Measurements from ENCODE around the gene GNGT2.

GNGT2 gene

DNA sequence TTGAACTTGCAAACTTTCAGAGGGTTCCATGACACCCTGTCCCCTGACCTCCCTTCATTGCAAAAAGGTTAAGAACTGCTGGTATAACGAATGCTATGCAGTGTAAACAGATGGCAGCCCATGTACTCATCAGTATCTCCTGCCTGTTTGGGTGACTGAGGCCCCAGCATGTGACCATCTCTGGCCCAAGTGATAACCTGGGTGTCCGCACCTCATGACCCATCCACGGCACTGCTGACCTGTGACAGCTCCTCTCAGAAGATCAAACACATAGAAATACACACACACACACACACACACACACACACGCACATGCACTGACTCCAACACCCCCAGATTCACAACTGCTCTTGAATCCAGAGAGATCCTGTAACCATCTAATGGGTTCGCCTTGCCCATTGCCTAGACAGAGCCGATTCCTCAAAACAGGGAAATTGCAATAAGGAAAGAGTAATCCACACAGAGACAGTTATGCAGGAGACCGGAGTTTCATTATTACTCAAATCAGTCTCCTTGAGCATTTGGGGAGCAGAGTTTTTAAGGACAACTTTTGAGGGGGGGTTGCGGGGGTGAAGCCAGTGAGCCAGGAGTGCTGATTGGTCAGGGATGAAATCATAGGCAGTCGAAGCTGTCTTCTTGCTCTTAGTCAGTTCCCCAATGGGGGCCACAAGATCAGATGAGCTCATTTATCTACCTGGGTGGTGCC, 31.5 kb upstream of the GNGT2 start:
- no peaks in the 10 kb centered on the region for H3K36me3 ChIP-seq (ENCODE audit: control insufficient read depth in 1 of 2, insufficient read depth in 2 of 2, low read length in 2 of 2)
- no peaks in the 10 kb centered on the region for H3K27me3 ChIP-seq (ENCODE audit: low read depth, low read length)
- no peak overlapping the region for H3K27ac ChIP-seq (ENCODE audit: low read length)

DNA sequence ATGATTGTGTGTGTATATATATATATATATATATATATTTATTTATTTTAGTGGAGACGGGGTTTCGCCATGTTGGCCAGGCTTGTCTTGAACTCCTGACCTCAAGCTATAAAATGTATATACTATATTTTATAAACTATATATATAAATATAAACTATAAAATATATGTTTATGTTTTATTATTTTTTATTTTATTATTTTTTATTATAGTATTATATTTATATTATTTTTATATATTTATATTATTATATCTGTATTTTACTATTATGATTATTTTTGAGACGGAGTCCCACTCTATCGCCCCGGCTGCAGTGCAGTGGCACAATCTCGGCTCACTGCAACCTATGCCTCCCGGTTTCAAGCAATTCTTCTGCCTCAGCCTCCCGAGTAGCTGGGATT, 30.7 kb upstream of the GNGT2 start:
- Histone ChIP-seq H3K27me3 (ENCODE audit: low read depth, low read length) (no peaks in the 10 kb centered on the region), H3K4me3 (ENCODE audit: low read depth in 1 of 2, low read length in 2 of 2) (no peak overlapping the region), H3K4me1 (ENCODE audit: control insufficient read depth in 1 of 2, insufficient read depth in 2 of 2, low read length in 2 of 2) (peaks cover 0 to 5% of the 10 kb centered on the region in 2 donors), H3K9me3 (ENCODE audit: control insufficient read depth in 1 of 2, low read length in 2 of 2) (no peaks in the 10 kb centered on the region), H3K27ac (ENCODE audit: low read length) (no peak overlapping the region), H3K36me3 (ENCODE audit: control insufficient read depth in 1 of 2, insufficient read depth in 2 of 2, low read length in 2 of 2) (no peaks in the 10 kb centered on the region)

More for the DNA sequence above, 31.5 kb upstream of the GNGT2 start:
- Histone ChIP-seq H3K4me3 (ENCODE audit: low read depth in 1 of 2, low read length in 2 of 2) (no peak overlapping the region), H3K9me3 (ENCODE audit: control insufficient read depth in 1 of 2, low read length in 2 of 2) (no peaks in the 10 kb centered on the region), H3K4me1 (ENCODE audit: control insufficient read depth in 1 of 2, insufficient read depth in 2 of 2, low read length in 2 of 2) (peaks cover 0 to 5% of the 10 kb centered on the region in 2 donors)

DNA sequence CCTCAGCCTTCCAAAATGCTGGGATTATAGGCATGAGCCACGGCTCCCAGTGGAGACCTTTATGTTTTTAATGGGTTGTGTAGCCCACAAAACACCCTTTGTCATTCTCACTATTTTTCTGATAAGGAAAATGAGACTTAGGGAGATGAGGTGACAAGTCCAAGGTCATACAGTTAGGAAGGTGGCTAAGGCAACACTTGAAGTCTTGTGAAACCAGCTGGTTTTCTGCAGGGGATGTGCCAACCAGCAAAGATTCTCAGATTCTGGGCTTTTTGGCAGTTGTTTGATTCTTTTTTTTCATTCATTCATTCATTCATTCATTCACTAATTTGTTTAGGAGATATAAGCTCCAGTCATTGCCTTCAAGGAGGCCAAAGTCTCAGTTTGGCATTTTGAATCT, 30.2 kb upstream of the GNGT2 start:
- no peaks in the 10 kb centered on the region for H3K9me3 ChIP-seq (ENCODE audit: control insufficient read depth in 1 of 2, low read length in 2 of 2)
- H3K27ac ChIP-seq (ENCODE audit: low read length), result no peak overlapping the region
- H3K36me3 ChIP-seq (ENCODE audit: control insufficient read depth in 1 of 2, insufficient read depth in 2 of 2, low read length in 2 of 2), result no peaks in the 10 kb centered on the region
- H3K4me3 ChIP-seq (ENCODE audit: low read depth in 1 of 2, low read length in 2 of 2), result no peak overlapping the region
- H3K27me3 ChIP-seq (ENCODE audit: low read depth, low read length), result no peaks in the 10 kb centered on the region
- peaks cover 0 to 5% of the 10 kb centered on the region in 2 donors for H3K4me1 ChIP-seq (ENCODE audit: control insufficient read depth in 1 of 2, insufficient read depth in 2 of 2, low read length in 2 of 2)

DNA sequence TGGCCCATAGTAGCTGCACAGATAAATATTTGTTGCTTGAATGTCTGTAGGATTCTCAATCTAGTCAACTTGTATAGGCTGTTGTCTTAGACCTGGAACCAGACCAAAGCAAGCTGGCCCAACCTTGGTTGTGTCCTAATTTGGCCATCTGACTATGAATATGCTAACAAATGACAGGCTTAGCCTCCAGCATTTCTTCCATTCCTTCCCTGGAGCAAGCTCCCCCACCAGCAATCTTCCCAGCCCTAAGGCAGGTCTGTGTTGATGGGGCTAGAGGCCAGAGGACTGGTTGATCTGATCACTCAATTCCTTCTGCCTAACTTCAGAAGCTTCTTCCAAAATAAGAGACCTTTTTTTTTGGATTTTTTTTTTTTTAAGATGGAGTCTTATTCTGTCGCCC, 29.6 kb upstream of the GNGT2 start:
- H3K9me3 ChIP-seq (ENCODE audit: control insufficient read depth in 1 of 2, low read length in 2 of 2), result no peaks in the 10 kb centered on the region

DNA sequence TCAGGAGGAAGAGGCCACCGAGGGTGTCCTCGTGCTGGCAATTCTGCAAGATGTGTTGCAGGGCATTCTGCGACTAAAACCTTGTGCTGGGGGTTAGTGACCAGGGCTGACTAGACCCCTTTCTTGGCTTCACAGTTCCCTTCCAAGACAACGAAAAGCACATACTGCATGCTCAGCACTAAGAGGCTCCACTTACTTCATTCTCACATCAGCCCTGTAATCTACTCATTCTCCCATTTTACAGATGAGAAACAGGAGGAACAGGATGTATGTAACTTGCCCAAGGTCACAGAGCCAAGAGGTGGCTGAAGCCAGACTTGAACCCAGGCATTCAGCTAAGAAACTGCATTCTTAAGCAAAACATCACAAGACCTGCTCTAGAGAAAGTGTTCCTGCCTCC, 25.5 kb upstream of the GNGT2 start:
- no peaks in the 10 kb centered on the region for H3K9me3 ChIP-seq (ENCODE audit: control insufficient read depth in 1 of 2, low read length in 2 of 2)
- peaks cover 5% of the 10 kb centered on the region for H3K27me3 ChIP-seq (ENCODE audit: low read depth, low read length)
- no peaks in the 10 kb centered on the region for H3K36me3 ChIP-seq (ENCODE audit: control insufficient read depth in 1 of 2, insufficient read depth in 2 of 2, low read length in 2 of 2)
- peaks cover 0 to 11% of the 10 kb centered on the region in 2 donors for H3K4me1 ChIP-seq (ENCODE audit: control insufficient read depth in 1 of 2, insufficient read depth in 2 of 2, low read length in 2 of 2)
- H3K27ac ChIP-seq (ENCODE audit: low read length), result no peak overlapping the region
- no peak overlapping the region for H3K4me3 ChIP-seq (ENCODE audit: low read depth in 1 of 2, low read length in 2 of 2)

More for the DNA sequence above, 29.6 kb upstream of the GNGT2 start:
- H3K27ac ChIP-seq (ENCODE audit: low read length), result no peak overlapping the region
- H3K36me3 ChIP-seq (ENCODE audit: control insufficient read depth in 1 of 2, insufficient read depth in 2 of 2, low read length in 2 of 2), result no peaks in the 10 kb centered on the region
- H3K27me3 ChIP-seq (ENCODE audit: low read depth, low read length), result no peaks in the 10 kb centered on the region
- H3K4me1 ChIP-seq (ENCODE audit: control insufficient read depth in 1 of 2, insufficient read depth in 2 of 2, low read length in 2 of 2), result peaks cover 0 to 5% of the 10 kb centered on the region in 2 donors
- H3K4me3 ChIP-seq (ENCODE audit: low read depth in 1 of 2, low read length in 2 of 2), result no peak overlapping the region

DNA sequence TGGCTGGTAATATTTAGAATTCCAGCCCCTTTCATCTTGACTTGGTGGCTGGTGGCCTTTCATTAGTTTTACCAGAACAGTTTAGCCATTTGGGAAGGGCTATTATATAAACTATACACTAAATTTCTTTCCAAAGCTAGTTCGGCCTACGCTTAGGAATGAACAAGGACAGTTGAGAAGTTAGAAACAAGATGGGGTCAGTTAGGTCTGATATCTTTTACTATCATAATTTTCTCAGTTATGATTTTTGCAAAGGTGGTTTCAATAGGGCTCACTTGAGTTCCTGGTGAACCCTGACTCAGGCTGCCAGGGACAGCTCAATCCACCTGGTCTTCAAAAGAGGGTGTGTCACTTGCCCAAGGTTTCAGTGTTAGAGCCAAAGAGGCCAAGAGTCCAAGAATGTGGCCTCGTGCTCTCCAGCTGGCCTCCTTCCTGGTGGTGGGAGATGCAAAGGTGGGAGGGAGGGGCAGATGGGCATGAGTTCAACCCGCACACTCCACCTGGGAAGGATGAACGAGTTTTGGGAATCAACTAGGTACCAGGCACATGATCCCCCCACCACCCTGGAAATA, 24.2 kb upstream of the GNGT2 start:
- H3K4me1 ChIP-seq (ENCODE audit: control insufficient read depth in 1 of 2, insufficient read depth in 2 of 2, low read length in 2 of 2), result peaks cover 2 to 15% of the 10 kb centered on the region in 2 donors
- no peaks in the 10 kb centered on the region for H3K36me3 ChIP-seq (ENCODE audit: control insufficient read depth in 1 of 2, insufficient read depth in 2 of 2, low read length in 2 of 2)
- H3K27me3 ChIP-seq (ENCODE audit: low read depth, low read length), result peaks cover 8% of the 10 kb centered on the region
- no peaks in the 10 kb centered on the region for H3K9me3 ChIP-seq (ENCODE audit: control insufficient read depth in 1 of 2, low read length in 2 of 2)
- H3K27ac ChIP-seq (ENCODE audit: low read length), result no peak overlapping the region
- H3K4me3 ChIP-seq (ENCODE audit: low read depth in 1 of 2, low read length in 2 of 2), result no peak overlapping the region

DNA sequence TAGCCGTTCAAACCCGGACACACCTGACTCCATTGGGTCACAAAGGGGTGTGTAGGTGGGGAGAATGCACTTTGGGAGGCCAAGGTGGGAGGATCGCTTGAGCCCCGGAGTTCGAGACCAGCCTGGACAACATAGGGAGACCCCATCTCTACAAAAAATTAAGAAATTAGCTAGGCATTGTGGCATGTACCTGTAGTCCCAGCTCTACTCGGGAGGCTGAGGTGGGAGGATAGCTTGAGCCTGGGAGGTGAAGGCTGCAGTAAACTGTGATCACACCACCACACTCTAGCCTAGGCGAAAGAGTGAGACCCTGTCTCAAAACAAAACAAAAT, 21.2 kb upstream of the GNGT2 start:
- no peaks in the 10 kb centered on the region for H3K9me3 ChIP-seq (ENCODE audit: control insufficient read depth in 1 of 2, low read length in 2 of 2)
- H3K4me3 ChIP-seq (ENCODE audit: low read depth in 1 of 2, low read length in 2 of 2), result peak overlapping the region; percentile 76 to 87
- H3K36me3 ChIP-seq (ENCODE audit: control insufficient read depth in 1 of 2, insufficient read depth in 2 of 2, low read length in 2 of 2), result no peaks in the 10 kb centered on the region
- H3K27ac ChIP-seq (ENCODE audit: low read length), result no peak overlapping the region
- H3K4me1 ChIP-seq (ENCODE audit: control insufficient read depth in 1 of 2, insufficient read depth in 2 of 2, low read length in 2 of 2), result peaks cover 7 to 19% of the 10 kb centered on the region in 2 donors
- H3K27me3 ChIP-seq (ENCODE audit: low read depth, low read length), result peaks cover 11% of the 10 kb centered on the region

DNA sequence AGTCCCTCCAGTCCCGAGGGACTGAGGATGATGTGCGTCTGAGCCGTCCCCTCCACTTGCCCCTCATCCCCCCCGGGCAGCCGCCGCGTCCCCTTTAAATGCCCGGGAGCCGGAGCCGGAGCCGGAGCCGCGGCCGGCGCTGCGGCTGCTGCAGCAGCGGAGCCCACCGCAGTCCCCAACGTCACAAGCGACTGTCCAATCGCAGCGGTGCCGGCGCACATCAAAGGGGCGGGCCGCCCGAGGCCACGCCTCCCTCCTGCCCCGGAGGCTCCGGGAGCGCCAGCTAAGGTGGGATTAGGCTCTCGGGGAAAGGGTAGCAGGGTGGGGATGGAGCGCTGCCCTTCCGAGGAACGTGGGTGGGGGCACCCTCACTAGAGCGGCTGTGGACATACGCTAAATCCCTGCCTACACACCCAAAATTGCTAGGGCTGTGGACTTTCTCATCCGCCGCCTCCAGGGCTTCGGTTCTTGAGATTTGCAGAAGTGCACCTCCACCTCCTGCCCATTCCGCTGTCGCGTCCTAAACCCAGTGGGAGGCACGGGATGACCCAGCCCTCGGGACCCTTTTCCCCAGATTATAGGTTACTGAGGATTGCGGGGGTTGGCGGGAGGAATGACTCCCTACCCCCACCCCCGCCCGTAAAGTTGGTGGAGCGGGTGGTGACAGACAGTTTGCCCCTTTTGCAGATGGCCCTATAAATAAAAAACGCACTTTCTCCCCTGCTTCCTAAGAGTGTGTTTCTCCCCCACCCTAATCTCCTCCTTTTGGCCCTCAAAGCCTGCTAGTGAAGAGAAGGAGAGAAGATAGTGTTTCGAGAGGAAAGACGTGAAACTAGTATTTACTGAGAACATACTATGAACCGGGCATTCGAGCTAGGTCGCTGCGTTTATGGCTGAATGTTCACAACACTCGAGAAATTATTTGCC, 20.5 kb upstream of the GNGT2 start, which contains the start of gene PHOSPHO1:
TSS of gene PHOSPHO1 (minus strand) at position 152 of the 927 bp plus-strand sequence. CDS start 4,096 bp downstream, outside the sequence.
- Histone ChIP-seq H3K27me3 (ENCODE audit: low read depth, low read length) (peaks cover 11% of the 10 kb centered on the region), H3K4me1 (ENCODE audit: control insufficient read depth in 1 of 2, insufficient read depth in 2 of 2, low read length in 2 of 2) (peaks cover 7 to 19% of the 10 kb centered on the region in 2 donors), H3K4me3 (ENCODE audit: low read depth in 1 of 2, low read length in 2 of 2) (peak within 1 kb of the TSS; percentile 76 to 87), H3K9me3 (ENCODE audit: control insufficient read depth in 1 of 2, low read length in 2 of 2) (no peaks in the 10 kb centered on the region), H3K36me3 (ENCODE audit: control insufficient read depth in 1 of 2, insufficient read depth in 2 of 2, low read length in 2 of 2) (no peaks in the 10 kb centered on the region), H3K27ac (ENCODE audit: low read length) (no peak within 1 kb of the TSS)

DNA sequence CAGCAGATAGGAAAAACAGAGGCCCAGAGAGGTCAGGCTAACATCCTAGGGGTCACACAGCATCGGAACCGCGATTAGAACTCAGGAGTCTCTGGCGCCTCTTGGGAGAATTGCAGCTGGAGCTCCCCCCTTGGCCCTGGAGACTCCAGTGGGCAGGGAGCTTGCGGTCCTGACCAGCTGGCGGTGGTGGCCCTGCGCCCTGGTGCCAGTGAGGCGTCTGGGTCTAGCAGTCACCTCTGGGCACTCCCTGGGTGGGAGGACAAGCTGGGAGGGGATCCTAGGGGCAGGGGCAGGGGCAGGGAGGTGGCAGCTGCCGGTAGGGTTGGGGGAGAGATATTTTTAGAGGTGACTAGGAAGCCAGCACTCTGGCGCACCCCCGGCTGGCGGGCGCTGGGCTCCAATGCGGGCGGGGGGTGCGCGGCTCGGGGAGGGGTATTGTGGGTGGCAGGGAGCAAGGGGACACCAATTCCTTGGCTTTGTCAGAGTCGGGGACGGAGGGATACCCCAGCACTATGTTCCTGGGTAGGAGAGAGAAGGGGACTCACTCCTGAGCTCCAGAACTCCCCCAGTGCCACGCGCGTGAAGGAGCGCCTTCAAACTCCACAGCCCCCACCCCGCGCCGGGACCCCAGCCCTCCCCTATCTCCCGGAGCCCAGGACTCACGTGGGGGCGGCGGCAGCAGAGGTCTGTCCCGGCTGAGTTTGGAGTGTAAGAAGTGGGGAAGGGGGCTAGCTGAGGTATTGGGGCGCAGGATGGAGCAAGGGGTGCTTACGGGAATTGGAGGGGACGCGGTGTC, 19.6 kb upstream of the GNGT2 start:
- Histone ChIP-seq H3K27me3 (ENCODE audit: low read depth, low read length) (peaks cover 17% of the 10 kb centered on the region), H3K36me3 (ENCODE audit: control insufficient read depth in 1 of 2, insufficient read depth in 2 of 2, low read length in 2 of 2) (no peaks in the 10 kb centered on the region), H3K4me1 (ENCODE audit: control insufficient read depth in 1 of 2, insufficient read depth in 2 of 2, low read length in 2 of 2) (peaks cover 7 to 19% of the 10 kb centered on the region in 2 donors), H3K9me3 (ENCODE audit: control insufficient read depth in 1 of 2, low read length in 2 of 2) (no peaks in the 10 kb centered on the region), H3K27ac (ENCODE audit: low read length) (no peak overlapping the region), H3K4me3 (ENCODE audit: low read depth in 1 of 2, low read length in 2 of 2) (peak overlapping the region; percentile 76 to 87)

DNA sequence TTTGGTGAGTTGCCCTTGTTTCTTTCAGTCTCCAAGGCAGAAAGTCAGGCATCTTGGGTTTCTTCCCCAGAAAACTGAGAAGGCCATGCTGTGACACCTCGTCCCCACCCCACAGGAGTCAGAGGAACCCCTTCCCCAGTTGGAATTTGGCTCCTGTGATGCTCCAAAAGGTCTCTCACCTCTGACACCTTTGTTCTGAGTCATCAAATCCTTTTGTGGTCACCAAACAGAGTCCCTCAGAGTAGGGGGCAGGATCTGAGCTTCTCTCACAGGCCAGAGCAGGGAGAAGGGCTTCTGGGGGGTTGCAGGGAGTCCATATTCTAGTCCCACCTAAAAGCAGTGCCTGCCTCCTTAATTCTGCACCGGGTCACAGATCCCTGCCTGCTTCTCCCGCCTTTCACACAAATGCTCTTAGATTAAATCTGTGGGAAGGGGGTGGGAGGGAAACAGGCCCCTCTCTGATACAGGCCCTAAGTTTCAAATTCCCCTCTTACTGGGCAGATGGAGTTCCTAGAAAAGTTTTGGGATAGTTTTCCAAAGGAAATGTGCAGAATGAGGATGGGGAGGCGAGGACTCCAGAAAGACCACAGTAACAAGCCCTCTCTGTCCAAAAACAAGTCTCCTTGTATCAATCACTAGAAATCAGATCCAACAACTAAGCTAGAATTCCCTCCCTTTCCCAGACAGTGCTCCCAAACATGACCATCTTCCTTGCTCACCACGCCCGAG, 18.9 kb upstream of the GNGT2 start:
- Histone ChIP-seq H3K27ac (ENCODE audit: low read length) (no peak overlapping the region), H3K36me3 (ENCODE audit: control insufficient read depth in 1 of 2, insufficient read depth in 2 of 2, low read length in 2 of 2) (no peaks in the 10 kb centered on the region), H3K27me3 (ENCODE audit: low read depth, low read length) (peaks cover 23% of the 10 kb centered on the region)

More for the DNA sequence above, 18.9 kb upstream of the GNGT2 start:
- H3K4me1 ChIP-seq (ENCODE audit: control insufficient read depth in 1 of 2, insufficient read depth in 2 of 2, low read length in 2 of 2), result peaks cover 7 to 19% of the 10 kb centered on the region in 2 donors
- no peaks in the 10 kb centered on the region for H3K9me3 ChIP-seq (ENCODE audit: control insufficient read depth in 1 of 2, low read length in 2 of 2)
- peak overlapping the region in 1 of 2 donors; percentile 87 for H3K4me3 ChIP-seq (ENCODE audit: low read depth in 1 of 2, low read length in 2 of 2)

Measured in muscle layer of duodenum (tissue), 2 donors.